NK-92 (cell line): ENCODE data around the gene TMEM37.

Source experiments
- DNase-seq: peaks from one replicate; lab custom pipeline; 2025; ENCODE audit not compliant: unreplicated experiment; lab: John Stamatoyannopoulos, UW

TMEM37 gene

GRCh38 chr2:119417908-119418307 is 13.7 kb upstream of the TMEM37 start:
- DNase-seq = no peak

GRCh38 chr2:119419065-119419464 is 12.6 kb upstream of the TMEM37 start:
- DNase-seq = no peak

GRCh38 chr2:119419803-119420508 is 11.7 kb upstream of the TMEM37 start:
- no peak for DNase-seq

GRCh38 chr2:119421304-119421703 is 10.3 kb upstream of the TMEM37 start:
- no peak for DNase-seq

- no peak for DNase-seq
Measured at GRCh38 chr2:119421741-119422140, 9.9 kb upstream of the TMEM37 start.

GRCh38 chr2:119422360-119423107 is 9.1 kb upstream of the TMEM37 start:
- no peak for DNase-seq

GRCh38 chr2:119423108-119423444 is 8.6 kb upstream of the TMEM37 start:
- DNase-seq = no peak

- DNase-seq = no peak
Measured at GRCh38 chr2:119423811-119424210, 7.8 kb upstream of the TMEM37 start.

- DNase-seq = no peak
Measured at GRCh38 chr2:119424284-119425118, 7.2 kb upstream of the TMEM37 start.

- no peak for DNase-seq
Measured at GRCh38 chr2:119425119-119425405, 6.6 kb upstream of the TMEM37 start.

GRCh38 chr2:119425620-119426395 is 5.8 kb upstream of the TMEM37 start:
- DNase-seq = no peak

- no peak for DNase-seq
Measured at GRCh38 chr2:119426396-119426675, 5.3 kb upstream of the TMEM37 start.

GRCh38 chr2:119426801-119427395 is 4.8 kb upstream of the TMEM37 start:
- no peak for DNase-seq

GRCh38 chr2:119427756-119428155 is 3.9 kb upstream of the TMEM37 start:
- DNase-seq = no peak

- no peak for DNase-seq
Measured at GRCh38 chr2:119428488-119429224, 3.0 kb upstream of the TMEM37 start.

- no peak for DNase-seq
Measured at GRCh38 chr2:119429225-119429981, 2.3 kb upstream of the TMEM37 start.

GRCh38 chr2:119430023-119430498 is 1.6 kb upstream of the TMEM37 start:
- no peak for DNase-seq

- DNase-seq = no peak
Measured at GRCh38 chr2:119431976-119432850, 559 bp downstream of the TMEM37 start.
